Stimulated activated naive B cell treated with anti-CD40 and anti-IgM and Interleukin-4, amounts not matched to agents 10 μg/mL and 1 μg/mL and 100 μg/mL, for 72 hours (primary cell): ENCODE data around the gene SLC25A38.

Experiments
- ATAC-seq, 2 donors: fragments of 150-1000 bp; cut with Tn5 transposase; replicated peaks; 2 replicates each; pipeline ENCODE4 v1.10.0; 2021; ENCODE audit warnings: moderate library complexity in 1 of 2
- DNase-seq: peaks from one replicate; pipeline ENCODE4 v3.0.0; 2021
- H3K27ac Mint-ChIP-seq: one replicate; pipeline ENCODE4 v1.8.0; 2022; ENCODE audit warnings: mild to moderate bottlenecking, mixed read lengths
- H3K27me3 Mint-ChIP-seq, 2 donors: one replicate each; pipeline ENCODE4 v1.8.0; 2022; ENCODE audit warnings: mixed read lengths in 2 of 2
- H3K36me3 Mint-ChIP-seq, 2 donors: one replicate each; pipeline ENCODE4 v1.8.0; 2022; ENCODE audit warnings: mixed read lengths in 2 of 2, mild to moderate bottlenecking in 1 of 2
- H3K4me1 Mint-ChIP-seq, 2 donors: one replicate each; pipeline ENCODE4 v1.8.0; 2022; ENCODE audit warnings: mixed read lengths in 2 of 2, mild to moderate bottlenecking in 1 of 2
- H3K4me3 Mint-ChIP-seq, 2 donors: one replicate each; pipeline ENCODE4 v1.8.0; 2022; ENCODE audit warnings: mild to moderate bottlenecking in 2 of 2, mixed read lengths in 2 of 2, moderate library complexity in 1 of 2
- H3K9me3 Mint-ChIP-seq, 2 donors: one replicate each; pipeline ENCODE4 v1.8.0; 2022; ENCODE audit warnings: mixed read lengths in 2 of 2, mild to moderate bottlenecking in 1 of 2

The SLC25A38 gene

GRCh38 chr3:39384665-39385000, 1.5 kb downstream of the SLC25A38 start:
- Mint-ChIP-seq H3K4me3 (peak overlapping the region; percentile 99 to 100), H3K27ac (no peak overlapping the region), H3K9me3 (peaks cover 0 to 5% of the 10 kb centered on the region in 2 donors), H3K36me3 (peaks cover 10 to 31% of the 10 kb centered on the region in 2 donors), H3K27me3 (no peaks in the 10 kb centered on the region), H3K4me1 (peaks cover 38 to 48% of the 10 kb centered on the region in 2 donors)
- no peak for ATAC-seq
- DNase-seq, result no peak

GRCh38 chr3:39385456-39386090, 2.4 kb downstream of the SLC25A38 start:
- no peaks in the 10 kb centered on the region for H3K27me3 Mint-ChIP-seq
- H3K36me3 Mint-ChIP-seq, result peaks cover 18 to 38% of the 10 kb centered on the region in 2 donors
- ATAC-seq (no peak), DNase-seq (no peak)
- peak overlapping the region; percentile 99 to 100 for H3K4me3 Mint-ChIP-seq
- H3K27ac Mint-ChIP-seq, result peak overlapping the region; percentile 53
- H3K4me1 Mint-ChIP-seq, result peaks cover 44 to 57% of the 10 kb centered on the region in 2 donors
- H3K9me3 Mint-ChIP-seq, result peaks cover 0 to 5% of the 10 kb centered on the region in 2 donors

- H3K27me3 Mint-ChIP-seq, result no peaks in the 10 kb centered on the region
- H3K36me3 Mint-ChIP-seq, result peaks cover 25 to 45% of the 10 kb centered on the region in 2 donors
- H3K9me3 Mint-ChIP-seq, result peaks cover 0 to 5% of the 10 kb centered on the region in 2 donors
- no peak for ATAC-seq
- DNase-seq, result no peak
- peak overlapping the region; percentile 1 to 40 for H3K4me3 Mint-ChIP-seq
- peak overlapping the region; percentile 89 for H3K27ac Mint-ChIP-seq
- H3K4me1 Mint-ChIP-seq, result peaks cover 50 to 65% of the 10 kb centered on the region in 2 donors
Observed at GRCh38 chr3:39386318-39386717, 3.1 kb downstream of the SLC25A38 start.

- H3K27me3 Mint-ChIP-seq, result no peaks in the 10 kb centered on the region
- peaks cover 0 to 5% of the 10 kb centered on the region in 2 donors for H3K9me3 Mint-ChIP-seq
- DNase-seq, result no peak
- H3K27ac Mint-ChIP-seq, result peak overlapping the region; percentile 89
- H3K36me3 Mint-ChIP-seq, result peaks cover 32 to 52% of the 10 kb centered on the region in 2 donors
- peak overlapping the region; percentile 54 to 69 for H3K4me3 Mint-ChIP-seq
- peaks cover 51 to 70% of the 10 kb centered on the region in 2 donors for H3K4me1 Mint-ChIP-seq
- ATAC-seq, result no peak
Observed at GRCh38 chr3:39387411-39387975, 4.3 kb downstream of the SLC25A38 start.

GRCh38 chr3:39388153-39388552, 5.0 kb downstream of the SLC25A38 start:
- ATAC-seq (no peak), DNase-seq (no peak)
- Mint-ChIP-seq H3K4me3 (peak overlapping the region in 1 of 2 donors; percentile 79), H3K4me1 (peaks cover 51 to 70% of the 10 kb centered on the region in 2 donors), H3K9me3 (peaks cover 0 to 5% of the 10 kb centered on the region in 2 donors), H3K27ac (peak overlapping the region; percentile 89), H3K36me3 (peaks cover 32 to 52% of the 10 kb centered on the region in 2 donors), H3K27me3 (no peaks in the 10 kb centered on the region)

- H3K27me3 Mint-ChIP-seq, result no peaks in the 10 kb centered on the region
- ATAC-seq (peak; percentile 79 to 85), DNase-seq (peak; percentile 32)
- peaks cover 0 to 5% of the 10 kb centered on the region in 2 donors for H3K9me3 Mint-ChIP-seq
- peaks cover 31 to 50% of the 10 kb centered on the region in 2 donors for H3K36me3 Mint-ChIP-seq
- H3K27ac Mint-ChIP-seq, result peak overlapping the region; percentile 89
- H3K4me1 Mint-ChIP-seq, result peaks cover 51 to 70% of the 10 kb centered on the region in 2 donors
- peak overlapping the region; percentile 69 to 79 for H3K4me3 Mint-ChIP-seq
Observed at GRCh38 chr3:39388741-39389248, 5.6 kb downstream of the SLC25A38 start.

- ATAC-seq, result no peak
- H3K4me1 Mint-ChIP-seq, result peaks cover 49 to 66% of the 10 kb centered on the region in 2 donors
- DNase-seq, result no peak
- H3K36me3 Mint-ChIP-seq, result peaks cover 43 to 62% of the 10 kb centered on the region in 2 donors
- no peaks in the 10 kb centered on the region for H3K27me3 Mint-ChIP-seq
- H3K9me3 Mint-ChIP-seq, result peaks cover 0 to 5% of the 10 kb centered on the region in 2 donors
- peak overlapping the region; percentile 89 for H3K27ac Mint-ChIP-seq
- peak overlapping the region; percentile 28 to 47 for H3K4me3 Mint-ChIP-seq
Observed at GRCh38 chr3:39390181-39390580, 7.0 kb downstream of the SLC25A38 start.

- Mint-ChIP-seq H3K27me3 (no peaks in the 10 kb centered on the region), H3K9me3 (no peaks in the 10 kb centered on the region), H3K4me1 (peaks cover under 1 to 3% of the 10 kb centered on the region in 2 donors), H3K27ac (no peak overlapping the region), H3K36me3 (peaks cover 44 to 64% of the 10 kb centered on the region in 2 donors), H3K4me3 (no peak overlapping the region)
- no peak for DNase-seq
- no peak for ATAC-seq
Observed at GRCh38 chr3:39396690-39397089, 13.5 kb downstream of the SLC25A38 start.

GRCh38 chr3:39398700-39399099, 15.5 kb downstream of the SLC25A38 start:
- Mint-ChIP-seq H3K27ac (peak overlapping the region; percentile 31), H3K27me3 (no peaks in the 10 kb centered on the region), H3K4me3 (no peak overlapping the region), H3K4me1 (peaks cover 3 to 5% of the 10 kb centered on the region in 2 donors), H3K9me3 (no peaks in the 10 kb centered on the region), H3K36me3 (peaks cover 40 to 64% of the 10 kb centered on the region in 2 donors)
- DNase-seq, result no peak
- ATAC-seq, result no peak

- no peak overlapping the region for H3K27ac Mint-ChIP-seq
- no peaks in the 10 kb centered on the region for H3K27me3 Mint-ChIP-seq
- H3K9me3 Mint-ChIP-seq, result no peaks in the 10 kb centered on the region
- peaks cover 27 to 47% of the 10 kb centered on the region in 2 donors for H3K36me3 Mint-ChIP-seq
- no peak for ATAC-seq
- DNase-seq, result no peak
- H3K4me1 Mint-ChIP-seq, result peaks cover 8 to 9% of the 10 kb centered on the region in 2 donors
- H3K4me3 Mint-ChIP-seq, result no peak overlapping the region
Observed at GRCh38 chr3:39401983-39402382, 18.8 kb downstream of the SLC25A38 start.

GRCh38 chr3:39404943-39405686, 21.9 kb downstream of the SLC25A38 start:
- Mint-ChIP-seq H3K27me3 (no peaks in the 10 kb centered on the region), H3K4me3 (peak overlapping the region in 1 of 2 donors; percentile 10), H3K9me3 (no peaks in the 10 kb centered on the region), H3K36me3 (peaks cover 38 to 48% of the 10 kb centered on the region in 2 donors), H3K4me1 (peaks cover 24 to 35% of the 10 kb centered on the region in 2 donors), H3K27ac (no peak overlapping the region)
- no peak for DNase-seq
- no peak for ATAC-seq

- Mint-ChIP-seq H3K9me3 (no peaks in the 10 kb centered on the region), H3K27me3 (no peaks in the 10 kb centered on the region), H3K27ac (peak overlapping the region; percentile 98), H3K4me3 (peak overlapping the region; percentile 90 to 93), H3K36me3 (peaks cover 37 to 47% of the 10 kb centered on the region in 2 donors), H3K4me1 (peaks cover 27 to 35% of the 10 kb centered on the region in 2 donors)
- no peak for DNase-seq
- ATAC-seq, result no peak
Observed at GRCh38 chr3:39405687-39406367, 22.7 kb downstream of the SLC25A38 start.

GRCh38 chr3:39406368-39407258, 23.4 kb downstream of the SLC25A38 start, which contains the start of gene RPSA:
RPSA (plus strand) TSS chr3:39406720; CDS start chr3:39407654, 934 bp downstream.
- Mint-ChIP-seq H3K27ac (peak within 1 kb of the TSS; percentile 98), H3K9me3 (no peaks in the 10 kb centered on the region), H3K36me3 (peaks cover 41 to 50% of the 10 kb centered on the region in 2 donors), H3K4me1 (peaks cover 31 to 40% of the 10 kb centered on the region in 2 donors), H3K27me3 (no peaks in the 10 kb centered on the region), H3K4me3 (peak within 1 kb of the TSS; percentile 90 to 93)
- ATAC-seq (peak; percentile 93), DNase-seq (peak; percentile 97)
